Activated CD8-positive, alpha-beta T cell treated with anti-CD3 and anti-CD28 coated beads for 36 hours (primary cell): ENCODE measurements around the gene ROR2. TPM values are rescaled to one million over a fixed set of nuclear protein-coding genes. Genes with fewer than 3 reads are reported as not detected.

Experiments used
- ATAC-seq: fragments of 200-7000 bp; cut with Tn5 transposase; one replicate; pipeline ENCODE4 v1.10.0; 2021; ENCODE audit warnings: mild to moderate bottlenecking, moderate library complexity
- CTCF ChIA-PET: fragments of 350-600 bp; sonication (Branson Sonifier 250); formaldehyde crosslinking; loops from one replicate; lab custom pipeline; 2021; ENCODE audit warnings: antibody characterized with exemption; lab: Charles Lee
- POLR2A ChIA-PET: fragments of 350-600 bp; sonication (Branson Sonifier 250); formaldehyde crosslinking; loops from one replicate; lab custom pipeline; 2021; ENCODE audit warnings: antibody characterized with exemption; lab: Charles Lee
- DNase-seq: peaks from one replicate; pipeline ENCODE4 v3.0.0-alpha.2; 2020
- H3K27ac Mint-ChIP-seq: one replicate; pipeline ENCODE4 v1.8.0; 2021; ENCODE audit warnings: mild to moderate bottlenecking, mixed read lengths
- H3K27me3 Mint-ChIP-seq: one replicate; pipeline ENCODE4 v1.8.0; 2021; ENCODE audit warnings: mixed read lengths
- H3K36me3 Mint-ChIP-seq: one replicate; pipeline ENCODE4 v1.8.0; 2021; ENCODE audit warnings: low read depth, mixed read lengths
- H3K4me1 Mint-ChIP-seq: one replicate; pipeline ENCODE4 v1.8.0; 2021; ENCODE audit warnings: low read depth, mixed read lengths
- H3K4me3 Mint-ChIP-seq: one replicate; pipeline ENCODE4 v1.8.0; 2021; ENCODE audit warnings: mild to moderate bottlenecking, moderate library complexity, mixed read lengths
- H3K9me3 Mint-ChIP-seq: one replicate; pipeline ENCODE4 v1.8.0; 2021; ENCODE audit warnings: mixed read lengths
- CTCF ChIP-seq: fragments of 200-600 bp; IDR thresholded peaks from one replicate; pipeline ENCODE4 v1.8.0; 2022; ENCODE audit warnings: antibody characterized with exemption, mild to moderate bottlenecking
- intact Hi-C: fragments of 100-400 bp; cut with micrococcal nuclease; formaldehyde crosslinking; loops from one replicate; pipeline ENCODE4 v1.10.0; 2022
- total RNA-seq, 2 experiments: library from RNA; stranded (reverse); gene quantifications; one replicate each; pipeline ENCODE4 v1.2.3, GENCODE V29; 2021

Gene ROR2
- total RNA-seq, 2 experiments from 2014 or later = not detected

- intact Hi-C loops = no loop called here
- ChIA-PET CTCF (no interaction called here), POLR2A (no interaction called here)
- DNase-seq (no peak), ATAC-seq (no peak)
- Mint-ChIP-seq H3K4me1 (no peaks in the 10 kb centered on the region), H3K4me3 (no peak overlapping the region), H3K27ac (no peak overlapping the region), H3K9me3 (no peaks in the 10 kb centered on the region), H3K36me3 (no peaks in the 10 kb centered on the region), H3K27me3 (no peaks in the 10 kb centered on the region)
- TF ChIP-seq CTCF = no peak
Observed at GRCh38 chr9:91820126-91820750, 129.8 kb downstream of the ROR2 start.

DNA sequence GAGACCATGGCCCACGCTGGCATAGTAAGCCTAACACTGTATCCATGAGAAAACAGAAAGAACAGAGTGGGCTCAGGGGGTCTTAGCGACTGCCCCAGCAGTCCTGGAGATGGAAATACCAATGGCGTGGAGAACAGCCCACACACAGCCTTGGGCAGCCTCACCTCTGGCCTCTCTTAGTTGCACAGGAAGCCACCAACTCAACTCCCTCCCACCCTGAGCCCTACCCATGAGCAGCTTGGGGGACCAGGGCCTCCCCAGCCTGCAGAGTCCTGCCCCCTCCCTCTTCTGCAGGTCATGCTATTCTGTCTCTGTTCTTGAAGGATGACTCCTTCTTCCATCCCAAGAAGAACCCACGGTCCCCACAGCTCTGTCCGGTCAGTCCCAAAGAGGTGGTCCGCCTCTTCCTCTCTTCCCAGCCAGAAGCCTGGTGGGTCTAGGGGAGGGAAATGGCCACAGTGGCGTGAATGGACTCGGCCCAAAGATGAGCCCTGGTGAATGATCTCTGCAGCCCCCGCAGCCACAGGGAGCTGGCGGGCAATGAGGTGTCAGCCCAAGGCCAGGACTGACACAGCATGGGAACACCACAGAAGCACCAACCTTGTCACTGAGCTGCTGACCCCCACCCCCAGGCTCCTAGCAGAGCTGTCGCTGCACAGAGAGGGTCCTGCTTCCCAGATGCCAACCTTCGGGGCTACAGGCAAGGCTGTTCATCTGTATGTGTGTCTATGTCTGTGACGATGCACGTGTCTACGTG is 131.2 kb downstream of the ROR2 start:
- ChIA-PET POLR2A (no interaction called here), CTCF (no interaction called here)
- no peak overlapping the region for H3K4me3 Mint-ChIP-seq

DNA sequence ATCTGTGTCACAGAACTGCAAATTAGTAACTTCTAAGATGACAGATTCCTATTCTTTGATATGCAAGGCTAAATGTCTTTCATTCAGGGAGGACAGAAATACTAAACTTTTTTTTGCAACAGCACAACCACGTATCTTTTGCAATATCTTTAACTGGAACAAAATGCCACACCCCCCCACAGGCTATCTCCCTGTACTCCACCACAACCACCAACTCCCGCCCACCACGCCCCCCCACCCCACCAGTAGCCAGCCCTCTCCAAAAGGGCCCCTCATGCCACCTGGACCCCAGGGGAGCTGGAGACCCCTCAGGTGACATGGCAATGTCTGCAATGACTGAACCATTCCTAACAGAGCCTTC is 131.8 kb downstream of the ROR2 start:
- intact Hi-C loops = no loop called here
- H3K27ac Mint-ChIP-seq = no peak overlapping the region
- DNase-seq (no peak), ATAC-seq (no peak)
- H3K4me3 Mint-ChIP-seq = no peak overlapping the region
- H3K36me3 Mint-ChIP-seq = no peaks in the 10 kb centered on the region
- no peaks in the 10 kb centered on the region for H3K4me1 Mint-ChIP-seq
- H3K27me3 Mint-ChIP-seq = no peaks in the 10 kb centered on the region
- CTCF ChIA-PET = no interaction called here
- POLR2A ChIA-PET = no interaction called here
- no peak for TF ChIP-seq CTCF
- no peaks in the 10 kb centered on the region for H3K9me3 Mint-ChIP-seq

More for the DNA sequence above, 131.2 kb downstream of the ROR2 start:
- H3K4me1 Mint-ChIP-seq = no peaks in the 10 kb centered on the region
- TF ChIP-seq CTCF = no peak
- DNase-seq (no peak), ATAC-seq (no peak)
- intact Hi-C loops = no loop called here
- no peak overlapping the region for H3K27ac Mint-ChIP-seq
- H3K36me3 Mint-ChIP-seq = no peaks in the 10 kb centered on the region
- no peaks in the 10 kb centered on the region for H3K9me3 Mint-ChIP-seq
- no peaks in the 10 kb centered on the region for H3K27me3 Mint-ChIP-seq

DNA sequence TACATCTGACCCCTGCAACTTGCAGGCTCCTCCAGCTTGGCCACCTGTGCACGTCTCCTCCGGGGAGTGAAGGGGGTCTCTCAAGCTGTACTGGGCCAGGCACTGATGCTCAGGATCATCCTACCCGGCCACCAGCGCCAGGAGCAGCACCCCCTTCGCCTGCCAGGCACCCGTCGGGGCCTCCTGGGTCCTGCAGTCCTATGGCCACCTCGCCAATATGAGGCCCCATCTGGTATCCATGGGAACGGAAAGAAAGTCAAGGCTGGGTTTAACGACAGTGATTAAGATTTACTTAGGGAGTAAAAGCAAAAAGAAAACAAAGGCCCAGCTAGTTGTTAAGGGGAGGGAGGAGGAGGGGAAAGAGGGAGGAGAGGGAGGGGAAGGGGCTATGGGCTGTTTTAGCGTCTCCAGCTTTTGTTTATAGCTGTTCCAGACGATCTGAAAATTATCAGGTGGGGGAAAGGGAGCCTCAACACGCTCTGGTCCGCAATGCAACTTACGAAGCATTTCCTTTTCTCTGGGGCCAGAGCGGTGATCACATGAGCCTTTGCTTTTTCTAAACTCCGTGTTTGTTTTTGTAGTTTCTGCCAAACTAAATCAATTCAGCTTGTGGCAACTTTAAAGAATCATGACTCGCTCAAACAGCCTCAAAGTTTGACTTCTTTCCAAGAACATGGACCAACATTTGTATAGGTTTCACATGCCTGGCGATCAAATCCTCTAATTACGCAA is 132.4 kb downstream of the ROR2 start:
- DNase-seq (no peak), ATAC-seq (no peak)
- POLR2A ChIA-PET = no interaction called here
- Mint-ChIP-seq H3K27ac (no peak overlapping the region), H3K9me3 (no peaks in the 10 kb centered on the region), H3K4me3 (no peak overlapping the region), H3K36me3 (no peaks in the 10 kb centered on the region), H3K27me3 (no peaks in the 10 kb centered on the region), H3K4me1 (no peaks in the 10 kb centered on the region)
- CTCF ChIA-PET = no interaction called here
- intact Hi-C loops = no loop called here
- TF ChIP-seq CTCF = no peak

- no peak for ATAC-seq
- no peak for TF ChIP-seq CTCF
- H3K9me3 Mint-ChIP-seq = no peaks in the 10 kb centered on the region
- no peak overlapping the region for H3K27ac Mint-ChIP-seq
- CTCF ChIA-PET = no interaction called here
- no peak overlapping the region for H3K4me3 Mint-ChIP-seq
- no peaks in the 10 kb centered on the region for H3K4me1 Mint-ChIP-seq
- POLR2A ChIA-PET = no interaction called here
- DNase-seq = no peak
- no peaks in the 10 kb centered on the region for H3K36me3 Mint-ChIP-seq
- no peaks in the 10 kb centered on the region for H3K27me3 Mint-ChIP-seq
- intact Hi-C loops = no loop called here
Observed at GRCh38 chr9:91817106-91817492, 132.9 kb downstream of the ROR2 start.
